Activated naive CD4-positive, alpha-beta T cell treated with anti-CD3 and anti-CD28 coated beads, Interleukin-2, amount 10 ng/mL, durations not matched to agents 7 days and 5 days (primary cell): Measurements from ENCODE around the gene CCND1.
"Not testable (repeated sequence)": the region's sequence is repeated elsewhere in the genome, so short reads cannot be mapped to it uniquely, and the experiment has no call there.

Experiments used
- CTCF ChIA-PET: fragments of 350-600 bp; sonication (Branson Sonifier 250); formaldehyde crosslinking; loops from one replicate; lab custom pipeline; 2021; ENCODE audit warnings: antibody characterized with exemption; lab: Charles Lee
- DNase-seq: peaks from one replicate; pipeline ENCODE4 v3.0.0-alpha.2; 2020
- H3K27ac Mint-ChIP-seq: one replicate; pipeline ENCODE4 v1.8.0; 2021; ENCODE audit warnings: mild to moderate bottlenecking, moderate library complexity, mixed read lengths
- H3K27me3 Mint-ChIP-seq: one replicate; pipeline ENCODE4 v1.8.0; 2021; ENCODE audit warnings: mild to moderate bottlenecking, mixed read lengths
- H3K36me3 Mint-ChIP-seq: one replicate; pipeline ENCODE4 v1.8.0; 2021; ENCODE audit warnings: mixed read lengths
- H3K4me1 Mint-ChIP-seq: one replicate; pipeline ENCODE4 v1.8.0; 2021; ENCODE audit warnings: mixed read lengths
- H3K4me3 Mint-ChIP-seq: one replicate; pipeline ENCODE4 v1.8.0; 2021; ENCODE audit warnings: mild to moderate bottlenecking, moderate library complexity, mixed read lengths
- H3K9me3 Mint-ChIP-seq: one replicate; pipeline ENCODE4 v1.8.0; 2021; ENCODE audit warnings: mixed read lengths

The CCND1 gene

GRCh38 chr11:69684651-69685050 is 43.7 kb downstream of the CCND1 start:
- no peak for DNase-seq
- Mint-ChIP-seq H3K9me3 (peaks cover 1% of the 10 kb centered on the region), H3K4me3 (no peak overlapping the region), H3K27ac (no peak overlapping the region), H3K27me3 (peaks cover 51% of the 10 kb centered on the region), H3K4me1 (peaks cover 7% of the 10 kb centered on the region), H3K36me3 (no peaks in the 10 kb centered on the region)
- CTCF ChIA-PET, result interaction anchor here (1.2 to 1.7 kb wide), 4 partner anchors 15 to 512 kb away, joined by 3 to 6 read pairs (median 4); no protein-coding TSS in a partner anchor

- peaks cover 52% of the 10 kb centered on the region for H3K27me3 Mint-ChIP-seq
- H3K36me3 Mint-ChIP-seq, result no peaks in the 10 kb centered on the region
- CTCF ChIA-PET, result interaction anchor here (1.2 to 1.6 kb wide), 2 partner anchors 16 to 388 kb away, joined by 3 to 6 read pairs; no protein-coding TSS in a partner anchor
- peaks cover 7% of the 10 kb centered on the region for H3K4me1 Mint-ChIP-seq
- H3K27ac Mint-ChIP-seq, result no peak overlapping the region
- peaks cover 1% of the 10 kb centered on the region for H3K9me3 Mint-ChIP-seq
- H3K4me3 Mint-ChIP-seq, result no peak overlapping the region
- no peak for DNase-seq
These were observed 44.4 kb downstream of the CCND1 start for GRCh38 chr11:69685348-69685747.

- Mint-ChIP-seq H3K27me3 (peaks cover 53% of the 10 kb centered on the region), H3K4me1 (peaks cover 7% of the 10 kb centered on the region), H3K9me3 (peaks cover 1% of the 10 kb centered on the region), H3K36me3 (no peaks in the 10 kb centered on the region), H3K27ac (no peak overlapping the region), H3K4me3 (no peak overlapping the region)
- CTCF ChIA-PET, result interaction anchor here (1.0 kb wide), 1 partner anchor 203 kb away, joined by 3 read pairs; no protein-coding TSS in a partner anchor
- no peak for DNase-seq
These were observed 45.5 kb downstream of the CCND1 start for GRCh38 chr11:69686452-69686851.

GRCh38 chr11:69686856-69687255 is 45.9 kb downstream of the CCND1 start:
- CTCF ChIA-PET, result interaction anchor here (1.0 kb wide), 1 partner anchor 203 kb away, joined by 3 read pairs; no protein-coding TSS in a partner anchor
- Mint-ChIP-seq H3K27me3 (peaks cover 53% of the 10 kb centered on the region), H3K4me1 (peaks cover 7% of the 10 kb centered on the region), H3K36me3 (no peaks in the 10 kb centered on the region), H3K9me3 (peaks cover 1% of the 10 kb centered on the region), H3K4me3 (no peak overlapping the region), H3K27ac (no peak overlapping the region)
- DNase-seq, result no peak

- H3K4me3 Mint-ChIP-seq, CTCF ChIA-PET, H3K36me3 Mint-ChIP-seq, DNase-seq, H3K27ac Mint-ChIP-seq, H3K4me1 Mint-ChIP-seq, H3K9me3 Mint-ChIP-seq: not testable (repeated sequence)
- H3K27me3 Mint-ChIP-seq, result peaks cover 50% of the 10 kb centered on the region
These were observed 47.2 kb downstream of the CCND1 start for GRCh38 chr11:69687969-69688771.

GRCh38 chr11:69689484-69690319 is 48.7 kb downstream of the CCND1 start:
- CTCF ChIA-PET, result no interaction called here
- DNase-seq, result no peak
- Mint-ChIP-seq H3K4me1 (peaks cover 7% of the 10 kb centered on the region), H3K27ac (no peak overlapping the region), H3K27me3 (peaks cover 53% of the 10 kb centered on the region), H3K9me3 (no peaks in the 10 kb centered on the region), H3K4me3 (no peak overlapping the region), H3K36me3 (no peaks in the 10 kb centered on the region)

GRCh38 chr11:69691463-69691862 is 50.5 kb downstream of the CCND1 start:
- H3K36me3 Mint-ChIP-seq, result no peaks in the 10 kb centered on the region
- CTCF ChIA-PET, result no interaction called here
- H3K27ac Mint-ChIP-seq, result no peak overlapping the region
- H3K27me3 Mint-ChIP-seq, result peaks cover 55% of the 10 kb centered on the region
- peaks cover 3% of the 10 kb centered on the region for H3K4me1 Mint-ChIP-seq
- H3K9me3 Mint-ChIP-seq, result no peaks in the 10 kb centered on the region
- H3K4me3 Mint-ChIP-seq, result no peak overlapping the region
- DNase-seq, result no peak

GRCh38 chr11:69692422-69692821 is 51.5 kb downstream of the CCND1 start:
- no peak overlapping the region for H3K4me3 Mint-ChIP-seq
- CTCF ChIA-PET, result no interaction called here
- no peaks in the 10 kb centered on the region for H3K36me3 Mint-ChIP-seq
- H3K27ac Mint-ChIP-seq, result no peak overlapping the region
- no peak for DNase-seq
- H3K27me3 Mint-ChIP-seq, result peaks cover 55% of the 10 kb centered on the region
- H3K9me3 Mint-ChIP-seq, result no peaks in the 10 kb centered on the region
- H3K4me1 Mint-ChIP-seq, result peaks cover 3% of the 10 kb centered on the region

- no peaks in the 10 kb centered on the region for H3K36me3 Mint-ChIP-seq
- peaks cover 70% of the 10 kb centered on the region for H3K27me3 Mint-ChIP-seq
- no peaks in the 10 kb centered on the region for H3K4me1 Mint-ChIP-seq
- no peak overlapping the region for H3K4me3 Mint-ChIP-seq
- DNase-seq, result no peak
- no peaks in the 10 kb centered on the region for H3K9me3 Mint-ChIP-seq
- H3K27ac Mint-ChIP-seq, result no peak overlapping the region
- CTCF ChIA-PET, result no interaction called here
These were observed 53.8 kb downstream of the CCND1 start for GRCh38 chr11:69694781-69695180.

GRCh38 chr11:69695581-69695980 is 54.6 kb downstream of the CCND1 start:
- DNase-seq, result no peak
- Mint-ChIP-seq H3K27me3 (peaks cover 71% of the 10 kb centered on the region), H3K9me3 (no peaks in the 10 kb centered on the region), H3K27ac (no peak overlapping the region), H3K36me3 (no peaks in the 10 kb centered on the region), H3K4me3 (no peak overlapping the region), H3K4me1 (no peaks in the 10 kb centered on the region)
- CTCF ChIA-PET, result interaction anchor here (1.2 kb wide), 1 partner anchor 221 kb away, joined by 4 read pairs; no protein-coding TSS in a partner anchor

- CTCF ChIA-PET, result interaction anchor here (1.2 kb wide), 1 partner anchor 220 kb away, joined by 4 read pairs; no protein-coding TSS in a partner anchor
- not testable (repeated sequence) for H3K9me3 Mint-ChIP-seq, H3K36me3 Mint-ChIP-seq, DNase-seq, H3K27ac Mint-ChIP-seq, H3K4me3 Mint-ChIP-seq, H3K4me1 Mint-ChIP-seq
- H3K27me3 Mint-ChIP-seq, result peaks cover 73% of the 10 kb centered on the region
These were observed 55.0 kb downstream of the CCND1 start for GRCh38 chr11:69695995-69696394.

GRCh38 chr11:69696749-69697468 is 56.0 kb downstream of the CCND1 start:
- Mint-ChIP-seq H3K4me1 (no peaks in the 10 kb centered on the region), H3K4me3 (no peak overlapping the region), H3K27ac (no peak overlapping the region), H3K27me3 (peaks cover 82% of the 10 kb centered on the region), H3K36me3 (no peaks in the 10 kb centered on the region), H3K9me3 (no peaks in the 10 kb centered on the region)
- DNase-seq, result no peak
- CTCF ChIA-PET, result interaction anchor here (1.2 kb wide), 1 partner anchor 219 kb away, joined by 4 read pairs; no protein-coding TSS in a partner anchor

GRCh38 chr11:69697469-69697843 is 56.5 kb downstream of the CCND1 start:
- no peaks in the 10 kb centered on the region for H3K9me3 Mint-ChIP-seq
- H3K27ac Mint-ChIP-seq, result no peak overlapping the region
- H3K27me3 Mint-ChIP-seq, result peaks cover 83% of the 10 kb centered on the region
- H3K36me3 Mint-ChIP-seq, result no peaks in the 10 kb centered on the region
- H3K4me3 Mint-ChIP-seq, result no peak overlapping the region
- DNase-seq, result no peak
- H3K4me1 Mint-ChIP-seq, result no peaks in the 10 kb centered on the region
- CTCF ChIA-PET, result no interaction called here

GRCh38 chr11:69697861-69698260 is 56.9 kb downstream of the CCND1 start:
- Mint-ChIP-seq H3K36me3 (no peaks in the 10 kb centered on the region), H3K9me3 (no peaks in the 10 kb centered on the region), H3K27ac (no peak overlapping the region), H3K27me3 (peaks cover 87% of the 10 kb centered on the region), H3K4me3 (no peak overlapping the region), H3K4me1 (peaks cover 2% of the 10 kb centered on the region)
- CTCF ChIA-PET, result no interaction called here
- DNase-seq, result no peak
